HT1080 (cell line): ENCODE results near the gene FNDC3B. TPM values are rescaled to one million over a fixed set of nuclear protein-coding genes. Genes with fewer than 3 reads are reported as not detected.

Source experiments
- DNase-seq: peaks from one replicate; pipeline ENCODE4 v3.0.0-alpha.2; 2015; ENCODE audit warnings: low read depth
- total RNA-seq: library from RNA; depleted of rRNA; stranded (reverse); fragments of >200 nt; shearing (Covaris generic); gene quantifications from 2 replicates; pipeline ENCODE4 v1.2.3, GENCODE V29; 2014

The FNDC3B gene
- total RNA-seq, 1 experiment from 2014 or later, result 63.7 TPM

DNA sequence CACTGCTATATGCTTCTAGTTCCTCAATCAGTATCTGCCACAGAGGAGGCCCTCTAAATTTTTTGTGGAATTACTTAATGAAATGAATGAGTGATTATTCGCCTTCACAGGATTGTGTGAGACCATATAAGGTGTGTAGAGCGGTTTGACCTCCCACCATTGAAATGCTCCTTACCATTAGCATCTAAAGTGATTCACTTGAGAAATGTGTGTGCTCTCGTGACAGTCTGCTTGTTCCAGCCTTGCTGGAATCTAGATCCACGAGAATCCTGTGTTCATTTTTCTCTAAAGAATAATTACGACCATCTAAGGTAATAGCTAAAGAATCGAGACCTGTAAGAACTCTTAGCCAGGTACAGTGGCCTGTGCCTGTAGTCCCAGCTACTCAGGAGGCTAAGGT, 126.9 kb downstream of the FNDC3B start:
- DNase-seq, result no peak

DNA sequence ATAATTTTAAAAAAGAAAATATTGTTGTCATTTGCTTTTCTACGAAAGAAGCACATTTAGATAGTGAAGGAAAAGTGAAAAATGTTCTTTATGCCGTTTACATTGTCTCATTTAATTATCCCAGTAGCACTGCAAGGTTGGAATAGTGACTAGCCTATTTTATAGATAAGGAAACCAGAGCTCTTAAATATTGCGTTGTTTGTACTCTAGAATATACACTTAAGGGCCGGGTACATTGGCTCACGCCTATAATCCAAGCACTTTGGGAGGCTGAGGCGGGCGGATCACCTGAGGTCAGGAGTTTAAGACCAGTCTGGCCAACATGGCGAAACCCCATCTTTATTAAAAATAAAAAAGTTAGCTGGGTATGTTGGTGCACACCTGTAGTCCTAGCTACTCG, 127.5 kb downstream of the FNDC3B start:
- DNase-seq, result no peak

DNA sequence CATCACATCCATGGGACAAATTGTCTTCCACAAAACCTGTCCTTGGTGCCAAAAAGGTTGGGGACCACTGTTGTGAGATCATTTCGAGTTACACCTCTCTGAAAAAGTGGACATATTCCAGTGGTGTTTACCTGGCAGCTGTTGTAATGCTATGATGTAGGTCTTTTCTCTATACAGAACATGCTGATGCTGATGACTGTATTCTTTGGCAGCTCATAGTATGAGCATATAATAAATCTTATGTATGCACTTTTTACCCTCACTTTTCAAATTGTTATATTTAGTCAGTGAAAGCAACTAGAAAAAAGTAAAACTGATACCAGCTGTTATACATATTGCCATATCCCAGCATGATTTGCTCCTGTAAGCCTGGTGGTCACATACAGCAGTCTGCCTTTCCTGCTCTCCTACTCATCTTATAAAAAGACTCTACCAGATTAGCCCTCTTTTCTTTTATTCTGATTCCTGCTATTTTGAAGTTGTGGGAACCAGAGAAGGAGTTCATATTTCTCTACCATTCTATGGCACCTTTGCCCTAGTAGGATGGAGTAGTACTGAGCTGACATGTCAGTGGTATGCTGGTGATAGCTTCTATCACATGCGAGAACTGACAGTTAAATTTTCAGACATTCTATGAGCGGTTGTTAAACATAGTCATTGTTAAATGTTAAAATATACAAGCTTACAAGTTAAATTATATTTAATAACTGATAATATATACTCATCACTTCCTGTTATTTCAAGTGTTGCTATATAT, 128.7 kb downstream of the FNDC3B start:
- DNase-seq, result no peak

DNA sequence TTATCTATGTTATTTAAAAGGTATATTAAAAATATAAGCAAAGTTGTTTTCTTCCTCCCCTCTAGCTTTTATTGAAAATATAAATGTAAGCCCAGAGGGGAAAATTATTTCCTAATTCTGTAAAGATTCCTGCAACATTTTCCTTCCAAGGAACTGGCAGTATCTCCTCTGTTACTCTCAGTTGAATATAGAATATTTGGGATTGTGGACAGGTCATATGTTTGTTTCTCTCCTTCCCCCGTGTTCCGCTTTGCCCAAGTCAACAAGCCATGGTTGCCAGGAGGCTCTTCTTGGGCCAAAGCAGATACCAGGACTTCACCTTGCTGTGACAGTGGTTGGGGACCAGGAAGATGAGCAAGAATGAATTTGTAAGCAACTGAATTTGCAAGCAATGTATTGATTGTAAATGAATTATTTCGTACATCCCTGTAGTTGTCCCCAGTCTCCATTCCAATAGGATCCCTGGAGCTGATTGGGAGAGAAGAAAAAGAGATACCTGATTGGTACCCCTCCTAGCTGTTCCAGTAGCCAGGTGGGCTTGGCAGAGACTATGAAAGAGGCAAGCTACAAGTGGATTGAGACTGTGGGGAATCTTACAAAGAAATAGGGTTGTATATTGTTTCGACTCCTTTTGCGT, 130.8 kb downstream of the FNDC3B start:
- no peak for DNase-seq

DNA sequence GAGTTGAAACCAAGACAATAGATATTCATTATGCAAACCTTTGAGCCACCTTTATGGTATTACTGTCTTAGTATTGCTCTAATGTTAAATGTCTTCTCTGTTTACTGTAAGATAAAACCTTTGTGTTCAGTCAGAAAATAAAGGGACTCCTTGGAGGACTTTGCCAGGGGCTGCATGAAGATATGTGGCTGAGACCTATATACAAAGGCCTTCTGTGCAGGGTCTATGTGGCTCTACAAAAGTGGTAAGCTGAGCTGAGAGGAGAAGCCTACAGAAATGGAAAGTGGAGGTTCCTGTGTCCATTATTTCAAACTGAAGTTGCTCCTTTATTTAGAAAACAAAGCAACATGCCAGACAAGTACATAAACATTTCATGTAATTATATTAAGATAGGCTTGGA, 131.5 kb downstream of the FNDC3B start:
- no peak for DNase-seq

DNA sequence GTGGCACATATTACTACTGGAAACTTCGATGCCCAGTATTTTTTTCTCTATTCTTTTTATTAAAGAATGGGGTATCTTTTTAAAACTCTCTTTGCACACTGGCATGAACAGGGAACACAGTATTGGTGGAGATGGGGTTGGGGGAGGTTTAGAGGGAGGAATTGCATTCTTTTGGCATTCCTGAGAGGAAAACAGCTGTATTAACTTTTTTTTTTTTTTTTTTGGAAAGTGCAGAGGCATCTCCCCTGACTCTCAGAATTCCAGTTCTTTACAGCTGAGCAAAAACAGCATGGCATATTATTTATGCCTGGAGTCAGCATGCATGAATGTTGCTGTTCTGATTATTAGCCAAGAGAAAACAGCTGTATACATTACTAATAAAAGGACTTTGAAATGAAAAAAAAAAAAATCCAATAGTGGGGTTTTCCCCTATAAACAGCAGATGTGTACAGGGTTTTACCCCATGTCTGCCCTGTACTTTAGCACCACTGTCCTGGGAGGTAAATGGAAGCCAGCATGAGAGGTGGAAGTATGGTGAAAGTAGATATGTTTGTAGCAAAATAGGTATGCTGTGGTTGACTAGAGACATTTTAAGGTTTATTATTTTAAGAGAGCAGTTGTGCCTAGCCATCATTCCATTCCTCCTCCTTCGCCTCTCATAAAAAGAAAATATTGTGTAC, 132.2 kb downstream of the FNDC3B start:
- DNase-seq, result no peak

DNA sequence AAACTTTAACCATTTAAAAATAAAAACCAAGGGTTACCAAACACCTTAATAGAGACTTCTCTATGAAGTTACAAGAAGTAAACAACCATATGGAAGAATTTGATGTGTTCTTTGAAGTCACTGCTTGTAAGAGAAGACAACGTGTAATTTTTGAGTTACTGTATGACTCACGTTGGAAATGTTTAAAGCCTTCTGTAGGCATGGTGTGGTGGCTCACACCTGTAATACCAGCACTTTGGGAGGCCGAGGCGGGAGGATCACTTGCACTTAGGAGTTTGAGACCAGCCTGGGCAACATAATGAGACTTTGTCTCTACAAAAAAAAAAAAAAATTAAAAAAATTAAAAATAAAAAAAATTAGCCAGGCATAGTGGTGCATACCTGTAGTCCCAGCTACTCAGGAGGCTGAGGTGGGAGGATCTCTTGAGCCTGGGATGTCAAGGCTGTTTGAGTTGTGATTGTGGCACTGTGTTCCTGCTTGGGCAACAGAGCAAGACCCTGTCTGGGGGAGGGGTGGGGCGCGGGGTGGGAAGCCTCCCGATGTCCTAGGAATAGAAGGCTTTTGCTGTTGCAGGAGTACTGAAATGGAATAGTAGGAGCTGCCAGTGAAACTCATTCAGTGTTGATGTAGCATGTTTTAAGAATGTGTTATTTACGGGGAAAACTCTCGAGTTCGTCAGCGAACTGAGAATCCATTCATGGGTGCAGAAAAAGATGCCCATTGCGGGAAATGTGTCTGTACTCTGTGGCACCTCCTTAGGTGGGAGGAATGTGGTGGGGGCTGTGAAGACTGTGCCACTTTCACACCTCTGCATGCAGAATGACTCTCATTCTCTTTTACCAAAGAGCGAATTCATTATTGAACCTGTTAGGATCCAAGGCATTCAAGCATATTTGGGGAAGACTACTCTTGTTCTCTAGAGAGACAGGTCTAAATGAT, 134.2 kb downstream of the FNDC3B start:
- DNase-seq, result no peak

DNA sequence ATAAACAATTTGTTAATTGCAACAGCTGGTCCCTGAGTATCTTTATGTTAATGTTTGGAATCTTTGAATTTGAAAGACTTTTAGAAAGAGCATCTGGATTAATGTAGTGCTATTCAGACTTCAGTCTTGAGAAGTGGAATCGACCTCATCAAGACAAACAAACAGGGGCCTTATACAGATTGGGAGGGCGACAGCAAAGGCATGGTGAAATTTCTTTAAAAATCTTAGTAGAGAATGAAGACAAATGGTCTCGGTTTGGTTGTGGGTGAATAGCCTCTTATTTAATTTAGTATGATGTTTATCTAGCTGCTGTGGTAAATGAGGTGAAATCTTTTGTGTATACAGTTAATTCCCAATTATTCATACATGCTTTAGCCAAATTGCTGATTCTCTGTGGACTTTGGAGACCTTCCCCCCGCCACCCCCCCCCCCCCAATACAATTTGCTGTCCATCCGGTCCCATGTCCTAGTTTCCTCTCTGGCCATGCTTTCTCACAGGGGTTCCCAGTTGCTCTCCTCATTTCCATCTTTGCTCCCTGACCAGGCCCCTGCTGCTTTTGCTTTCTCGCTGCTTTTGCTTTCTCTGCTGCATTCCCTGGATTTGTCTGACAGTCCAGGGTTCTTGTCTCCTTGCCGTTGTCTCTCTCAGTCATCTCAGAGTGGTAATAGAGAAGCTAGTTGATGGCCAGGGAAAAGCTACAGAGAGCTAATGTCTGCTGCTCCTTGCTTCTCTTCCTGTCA, 135.3 kb downstream of the FNDC3B start:
- no peak for DNase-seq

DNA sequence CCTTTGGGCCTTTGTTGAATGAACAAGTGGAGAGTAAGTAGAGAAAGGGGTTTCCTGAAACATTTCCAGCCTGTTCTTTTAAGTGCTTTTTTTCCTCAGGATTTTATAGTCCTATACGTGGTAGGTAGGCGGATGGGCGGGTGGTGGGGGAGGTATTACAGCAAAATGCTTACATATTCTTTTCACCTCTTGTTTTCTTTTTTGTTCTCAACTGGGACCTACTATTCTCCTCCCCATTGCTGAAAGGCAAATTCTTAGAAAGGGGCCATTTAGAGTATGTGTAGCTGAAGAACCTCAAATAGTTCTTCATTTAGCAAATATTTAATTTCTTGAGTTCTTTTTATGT, 135.8 kb downstream of the FNDC3B start:
- DNase-seq, result no peak

DNA sequence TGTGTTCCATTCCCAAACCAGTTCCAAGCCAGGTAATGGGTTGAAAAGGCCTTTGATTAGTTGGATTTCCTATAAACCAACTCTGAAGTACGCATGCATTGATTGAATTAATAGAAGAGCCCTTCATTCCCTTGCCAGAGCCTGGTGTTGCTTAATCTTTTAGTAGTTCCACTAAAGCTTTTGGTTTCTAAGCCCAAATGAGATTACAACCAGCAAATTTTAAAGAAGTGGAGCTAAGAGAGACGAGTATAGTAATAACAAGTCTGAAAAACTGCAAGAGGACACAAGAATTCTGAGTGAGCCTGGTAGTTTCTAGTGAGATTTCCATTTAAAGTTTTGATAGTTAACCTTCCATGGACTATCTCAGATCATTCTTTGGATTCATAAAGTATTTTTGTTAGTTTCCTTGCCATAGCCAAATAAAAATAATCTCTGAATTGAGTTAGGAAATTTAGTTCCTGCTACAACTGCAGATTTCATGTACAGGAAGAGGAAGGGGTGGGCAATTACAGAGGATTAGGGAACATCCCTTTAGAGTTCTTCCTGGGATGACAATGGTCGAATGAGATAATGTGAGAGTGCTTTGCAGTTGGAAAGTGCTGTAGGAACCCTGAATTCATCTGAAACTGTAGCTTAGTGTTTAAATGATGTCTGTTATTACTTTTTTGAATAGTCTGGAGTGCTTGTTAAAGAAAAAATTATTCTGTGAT, 136.8 kb downstream of the FNDC3B start:
- DNase-seq, result no peak

DNA sequence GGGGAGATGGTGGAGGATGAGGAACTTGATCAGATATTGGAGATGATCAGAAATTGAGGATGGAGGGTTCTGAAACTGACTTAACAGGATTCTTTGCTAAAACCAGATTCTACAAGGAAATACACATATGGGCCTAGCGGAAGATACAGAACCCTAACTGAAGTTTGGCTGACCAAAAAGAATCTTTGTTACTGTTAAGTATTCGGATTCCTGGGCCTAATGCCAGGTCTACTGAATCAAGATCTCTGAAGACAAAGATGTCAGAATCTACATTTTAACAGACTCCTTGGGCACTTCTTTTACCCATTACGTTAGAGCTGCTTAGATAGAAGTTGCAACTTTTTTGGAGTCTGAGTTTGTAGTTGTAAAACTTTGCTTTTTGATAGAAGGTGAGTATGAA, 137.7 kb downstream of the FNDC3B start:
- DNase-seq, result no peak

DNA sequence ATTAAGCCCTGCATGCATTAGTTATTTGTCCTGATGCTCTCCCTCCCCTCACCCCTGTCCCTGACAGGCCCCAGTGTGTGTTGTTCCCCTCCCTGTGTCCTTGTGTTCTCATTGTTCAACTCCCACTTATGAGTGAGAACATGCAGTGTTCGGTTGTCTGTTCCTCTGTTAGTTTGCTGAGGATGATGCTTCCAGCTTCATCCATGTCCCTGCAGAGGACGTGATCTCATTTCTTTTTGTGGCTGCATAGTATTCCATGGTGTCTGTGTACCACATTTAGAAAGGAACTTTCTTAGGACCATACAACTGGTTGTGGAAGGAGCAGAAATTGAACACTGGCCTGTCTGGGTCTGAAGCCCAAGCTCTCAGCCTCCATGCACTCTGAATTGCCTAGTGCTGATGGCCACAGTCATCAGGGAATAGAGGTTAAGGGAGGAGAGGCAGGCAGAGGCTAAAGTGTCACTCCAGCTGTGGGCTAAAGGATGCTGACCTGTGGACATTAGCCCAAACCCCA, 138.5 kb downstream of the FNDC3B start:
- DNase-seq, result no peak

DNA sequence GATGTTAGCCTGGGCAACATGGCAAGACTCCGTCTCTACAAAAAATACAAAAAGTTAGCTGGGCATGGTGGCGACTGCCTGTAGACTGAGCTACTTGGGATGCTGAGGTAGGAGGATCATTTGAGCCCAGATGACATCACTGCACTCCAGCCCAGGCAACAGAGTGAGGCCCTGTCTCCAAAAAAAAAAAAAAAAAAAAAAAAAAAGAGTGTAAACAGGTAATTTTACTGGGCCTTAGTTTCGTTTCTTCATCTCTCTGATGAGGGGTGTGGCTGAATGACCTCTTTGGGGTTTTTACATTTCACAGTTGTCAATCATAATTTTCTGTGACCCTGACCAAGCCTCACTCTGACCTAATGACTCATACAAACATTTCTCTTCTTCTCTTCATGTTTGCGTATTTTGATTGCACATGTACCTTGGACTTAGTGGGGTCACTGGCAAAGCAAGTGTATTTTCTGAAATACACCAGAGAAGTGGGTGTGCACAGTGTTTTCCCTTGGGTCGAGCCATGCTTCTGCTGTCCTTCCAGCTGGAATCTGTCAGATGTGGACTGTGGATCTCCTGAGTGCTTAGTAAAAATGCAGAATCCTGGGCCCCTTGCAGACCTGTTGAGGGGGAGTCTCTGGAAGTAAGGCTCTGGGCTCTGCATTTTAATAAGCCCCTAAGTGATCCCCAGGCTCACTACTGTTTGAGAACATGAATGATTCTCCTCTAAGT, 140.5 kb downstream of the FNDC3B start:
- DNase-seq, result no peak

DNA sequence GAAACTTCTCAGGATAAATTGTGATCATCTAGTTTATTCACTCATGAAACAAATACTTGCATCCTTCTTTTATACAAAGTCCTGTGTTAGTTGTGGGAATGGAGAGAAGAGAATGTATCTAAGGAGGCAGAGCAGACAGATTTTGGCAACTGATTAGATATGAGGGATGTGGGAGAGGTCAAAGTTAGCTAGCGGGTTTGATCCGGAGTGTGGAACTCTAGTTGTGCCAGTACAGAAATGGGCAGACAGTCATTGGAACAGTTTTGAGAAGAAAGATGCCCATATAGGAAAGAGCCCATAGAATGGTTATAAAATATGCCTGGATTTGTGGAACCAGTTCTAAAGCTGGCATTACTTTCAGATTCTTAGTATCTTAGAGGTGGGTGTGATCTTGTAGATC, 141.1 kb downstream of the FNDC3B start:
- DNase-seq, result no peak

DNA sequence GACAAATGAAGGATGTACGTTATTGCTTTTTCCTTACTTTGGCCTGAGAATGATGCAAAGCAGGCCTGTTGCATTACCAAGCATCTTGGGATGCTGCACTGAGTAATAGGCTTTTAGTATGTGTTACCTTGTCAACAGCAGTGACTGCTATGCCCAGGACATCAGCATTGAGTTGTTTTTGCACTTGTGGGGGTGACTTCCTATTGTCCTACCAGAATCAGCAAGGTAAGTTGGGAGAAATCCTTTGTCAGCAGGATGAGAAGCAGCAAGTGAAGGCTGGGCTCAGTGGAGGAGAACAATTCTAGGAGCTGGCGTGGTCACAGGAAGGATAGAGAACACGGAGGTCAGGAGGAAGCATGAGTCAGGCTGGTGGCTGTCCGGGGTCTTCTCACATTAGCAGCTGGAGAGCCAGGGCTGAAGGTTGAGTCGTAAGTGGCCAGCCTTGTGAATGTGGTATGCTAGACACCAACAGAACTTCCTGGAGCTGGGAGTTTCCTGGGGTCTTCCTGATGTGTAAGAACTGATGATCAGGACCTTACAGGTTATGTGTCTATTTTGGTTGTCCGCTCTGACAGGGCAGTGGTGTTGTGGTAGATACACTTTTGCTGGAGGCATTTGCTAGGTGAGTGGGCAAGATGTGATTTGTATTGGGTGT, 142.7 kb downstream of the FNDC3B start:
- DNase-seq, result peak; percentile 95

DNA sequence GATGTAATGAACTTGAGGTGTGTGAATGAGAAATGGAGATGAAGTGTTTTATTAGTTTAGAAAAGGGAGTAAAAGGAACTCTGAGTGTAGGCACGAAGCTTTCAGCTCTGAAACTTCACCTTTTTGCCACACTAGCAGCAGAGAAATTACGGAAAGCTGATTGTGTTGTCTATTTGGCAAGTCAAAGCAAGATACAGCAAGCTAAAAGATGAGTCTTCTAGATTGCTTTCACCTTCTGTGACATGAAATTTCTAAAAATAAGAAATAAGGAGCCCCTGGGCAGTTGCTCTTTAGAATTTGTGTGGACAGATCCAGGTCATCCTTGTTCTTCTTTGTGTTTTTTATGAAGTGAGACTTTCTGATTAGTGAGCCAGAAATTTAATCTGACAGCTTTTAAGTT, 143.4 kb downstream of the FNDC3B start:
- no peak for DNase-seq

DNA sequence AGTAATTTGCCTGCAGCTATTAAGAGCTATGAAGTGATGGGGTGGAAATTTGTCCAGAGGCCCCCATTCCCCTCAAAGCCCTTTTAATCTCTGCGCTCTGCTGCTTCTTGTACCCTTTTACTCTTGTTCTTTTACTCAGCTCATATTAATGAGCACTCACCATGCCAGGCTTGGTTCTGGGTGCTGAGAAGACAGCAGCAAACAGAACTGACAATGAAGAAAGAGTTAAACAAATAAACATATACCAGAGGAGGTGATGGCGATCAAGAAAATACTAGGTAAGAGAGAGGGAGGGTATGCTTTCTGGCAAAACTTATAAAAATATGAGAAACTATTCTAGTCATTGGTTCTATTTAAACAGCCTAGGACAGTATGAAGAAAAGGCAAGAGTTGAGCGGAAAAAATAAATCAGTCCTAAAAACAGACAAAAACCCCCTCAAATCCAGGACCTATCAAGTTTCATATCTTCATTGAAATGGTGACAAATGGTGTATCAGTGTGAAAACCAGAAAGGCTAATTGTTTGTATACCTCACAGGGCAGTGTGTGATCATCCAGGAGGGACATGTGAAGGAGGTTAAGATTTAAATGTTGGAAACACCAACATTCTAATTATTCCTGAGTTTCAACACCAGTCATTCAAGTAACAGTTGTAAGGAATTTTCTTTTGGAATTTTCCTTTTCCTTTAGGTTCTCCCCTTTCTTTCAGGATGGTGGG, 144.9 kb downstream of the FNDC3B start:
- no peak for DNase-seq

DNA sequence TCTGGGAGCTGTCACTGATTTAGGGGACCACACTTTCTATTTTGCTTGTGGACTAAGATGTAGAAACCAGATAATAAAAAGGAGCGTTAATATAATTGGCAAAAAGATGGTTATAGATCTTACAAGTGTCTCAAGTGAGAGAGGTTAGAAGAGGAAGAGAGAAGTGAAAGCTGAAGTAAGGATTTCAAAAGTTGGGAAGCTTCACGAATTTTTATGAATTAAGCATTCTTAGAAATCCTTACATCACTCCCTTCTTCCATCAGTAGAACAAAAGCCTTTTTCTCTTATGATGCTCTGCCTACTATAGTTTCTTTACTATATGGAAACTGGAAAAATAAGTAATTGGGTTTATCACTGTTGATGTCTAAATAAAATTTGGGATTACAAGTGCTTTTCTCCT, 146.5 kb downstream of the FNDC3B start:
- DNase-seq, result no peak
